H9 (cell line): ENCODE data around the gene PEX12. TPM values are rescaled to one million over a fixed set of nuclear protein-coding genes. Genes with fewer than 3 reads are reported as not detected.

ENCODE experiments used
- DNase-seq: peaks from one replicate; pipeline ENCODE4 v3.0.0-alpha.2; 2017
- H2AFZ ChIP-seq: one replicate; pipeline ENCODE4 v1.6.1; 2013; ENCODE audit warnings: mild to moderate bottlenecking, low read length, control low read depth, moderate library complexity
- H2AK5ac ChIP-seq: 2 replicates; pipeline ENCODE4 v1.6.1; 2013; ENCODE audit warnings: low read length, control low read depth, mixed read lengths; ENCODE audit not compliant: insufficient read length
- H2BK120ac ChIP-seq: one replicate; pipeline ENCODE4 v1.6.1; 2013; ENCODE audit warnings: low read depth, mild to moderate bottlenecking, low read length, control low read depth, inconsistent platforms; ENCODE audit not compliant: poor library complexity, severe bottlenecking
- H2BK12ac ChIP-seq: 2 replicates; pipeline ENCODE4 v1.6.1; 2013; ENCODE audit warnings: low read length, control low read depth, mixed read lengths, low read depth; ENCODE audit not compliant: insufficient read length
- H2BK15ac ChIP-seq: 2 replicates; pipeline ENCODE4 v1.6.1; 2013; ENCODE audit warnings: low read depth, low read length, control low read depth
- H2BK20ac ChIP-seq: one replicate; pipeline ENCODE4 v1.6.1; 2013; ENCODE audit warnings: low read depth, mild to moderate bottlenecking, low read length, control low read depth, inconsistent platforms; ENCODE audit not compliant: poor library complexity, severe bottlenecking
- H2BK5ac ChIP-seq: 2 replicates; pipeline ENCODE4 v1.6.1; 2013; ENCODE audit warnings: low read length, control low read depth, mixed read lengths; ENCODE audit not compliant: insufficient read length
- H3K14ac ChIP-seq: 2 replicates; pipeline ENCODE4 v1.6.1; 2013; ENCODE audit warnings: low read length, control low read depth; ENCODE audit not compliant: insufficient read depth
- H3K18ac ChIP-seq: 2 replicates; pipeline ENCODE4 v1.6.1; 2013; ENCODE audit warnings: low read depth, mild to moderate bottlenecking, mixed read lengths, low read length, control low read depth; ENCODE audit not compliant: insufficient read length
- H3K23ac ChIP-seq: 2 replicates; pipeline ENCODE4 v1.6.1; 2013; ENCODE audit warnings: low read length, control low read depth, mixed read lengths, low read depth; ENCODE audit not compliant: insufficient read length
- H3K23me2 ChIP-seq: 2 replicates; pipeline ENCODE4 v1.6.1; 2013; ENCODE audit warnings: low read depth, mild to moderate bottlenecking, mixed read lengths, low read length, control low read depth; ENCODE audit not compliant: insufficient read length, poor library complexity, severe bottlenecking
- H3K27ac ChIP-seq: 2 replicates; pipeline ENCODE4 v1.5.1; 2013; ENCODE audit warnings: low read length, control low read depth, mixed read lengths, low read depth; ENCODE audit not compliant: insufficient read length
- H3K27me3 ChIP-seq: 2 replicates; pipeline ENCODE4 v1.6.1; 2013; ENCODE audit warnings: low read length, control low read depth, inconsistent platforms; ENCODE audit not compliant: insufficient read depth
- H3K4ac ChIP-seq: 2 replicates; pipeline ENCODE4 v1.6.1; 2013; ENCODE audit warnings: low read depth, mild to moderate bottlenecking, control low read depth, inconsistent platforms, low read length, moderate library complexity
- H3K4me1 ChIP-seq: 2 replicates; pipeline ENCODE4 v1.6.1; 2013; ENCODE audit warnings: low read length, control low read depth, inconsistent platforms; ENCODE audit not compliant: insufficient read depth
- H3K4me2 ChIP-seq: 2 replicates; pipeline ENCODE4 v1.6.1; 2013; ENCODE audit warnings: low read length, control low read depth, mixed read lengths; ENCODE audit not compliant: insufficient read length, insufficient read depth
- H3K56ac ChIP-seq: 2 replicates; pipeline ENCODE4 v1.6.1; 2013; ENCODE audit warnings: low read depth, mild to moderate bottlenecking, mixed read lengths, low read length, control low read depth; ENCODE audit not compliant: insufficient read length
- H3K79me1 ChIP-seq: 2 replicates; pipeline ENCODE4 v1.6.1; 2013; ENCODE audit warnings: low read depth, mild to moderate bottlenecking, moderate library complexity, low read length, control low read depth, inconsistent platforms; ENCODE audit not compliant: insufficient read depth, poor library complexity, severe bottlenecking
- H3K79me2 ChIP-seq: 2 replicates; pipeline ENCODE4 v1.6.1; 2013; ENCODE audit warnings: low read length, control low read depth, inconsistent platforms; ENCODE audit not compliant: insufficient read depth
- H3K9ac ChIP-seq: 2 replicates; pipeline ENCODE4 v1.6.1; 2013; ENCODE audit warnings: low read length, control low read depth, mixed read lengths; ENCODE audit not compliant: insufficient read length; ENCODE audit errors: extremely low read depth
- H3K9me3 ChIP-seq: one replicate; pipeline ENCODE4 v1.6.1; 2013; ENCODE audit warnings: low read depth, low read length, inconsistent platforms; ENCODE audit not compliant: control insufficient read depth
- H3T11ph ChIP-seq: one replicate; pipeline ENCODE4 v1.6.1; 2013; ENCODE audit warnings: mild to moderate bottlenecking, low read length, control low read depth, inconsistent platforms
- H4K20me1 ChIP-seq: one replicate; pipeline ENCODE4 v1.6.1; 2013; ENCODE audit not compliant: control insufficient read depth, insufficient read length, insufficient read depth
- H4K5ac ChIP-seq: 2 replicates; pipeline ENCODE4 v1.6.1; 2013; ENCODE audit warnings: low read depth, mild to moderate bottlenecking, mixed read lengths, low read length, control low read depth; ENCODE audit not compliant: insufficient read length
- H4K8ac ChIP-seq: replicated peaks from 2 replicates; pipeline ENCODE4 v1.6.1; 2013; ENCODE audit warnings: low read length, control low read depth, mixed read lengths, low read depth; ENCODE audit not compliant: insufficient read length
- H4K91ac ChIP-seq: 2 replicates; pipeline ENCODE4 v1.6.1; 2013; ENCODE audit warnings: low read depth, mild to moderate bottlenecking, moderate library complexity, mixed read lengths, low read length, control low read depth; ENCODE audit not compliant: insufficient read length
- H3K27ac Mint-ChIP-seq, 3 experiments: 2 replicates in 2 of 3; 3 replicates in 1 of 3; pipeline ENCODE4 v1.8.0; 2020 to 2021; ENCODE audit warnings: mixed read lengths in 3 of 3, mild to moderate bottlenecking in 1 of 3, moderate library complexity in 1 of 3
- H3K27me3 Mint-ChIP-seq: 2 replicates; pipeline ENCODE4 v1.8.0; 2021; ENCODE audit warnings: low read depth, mild to moderate bottlenecking, moderate library complexity, mixed read lengths
- H3K36me3 Mint-ChIP-seq, 3 experiments: 2 replicates in 2 of 3; 3 replicates in 1 of 3; pipeline ENCODE4 v1.8.0; 2020 to 2021; ENCODE audit warnings: low read depth in 3 of 3, mixed read lengths in 3 of 3; ENCODE audit not compliant: insufficient read depth in 1 of 3
- H3K4me1 Mint-ChIP-seq, 2 experiments: 2 replicates each; pipeline ENCODE4 v1.8.0; 2020; ENCODE audit warnings: mixed read lengths in 2 of 2
- H3K4me3 Mint-ChIP-seq, 2 experiments: 2 replicates in 1 of 2; 3 replicates in 1 of 2; pipeline ENCODE4 v1.8.0; 2020 to 2021; ENCODE audit warnings: mild to moderate bottlenecking in 2 of 2, mixed read lengths in 2 of 2, moderate library complexity in 1 of 2
- H3K9me3 Mint-ChIP-seq, 2 experiments: 2 replicates in 1 of 2; 3 replicates in 1 of 2; pipeline ENCODE4 v1.8.0; 2020; ENCODE audit warnings: mild to moderate bottlenecking in 2 of 2, mixed read lengths in 2 of 2, moderate library complexity in 1 of 2
- CTCF ChIP-seq: fragments of 200-600 bp; sonication (generic); conservative IDR thresholded peaks from 3 replicates; pipeline ENCODE4 v1.8.0; 2021; ENCODE audit warnings: antibody characterized with exemption, mild to moderate bottlenecking
- WGBS: extraction: QIAGEN DNeasy Blood & Tissue Kit; methylation state at CpG from one replicate; pipeline ENCODE4 v1.1.7; 2013; ENCODE audit warnings: missing lambda C conversion rate, low lambda C conversion rate, mixed read lengths; ENCODE audit not compliant: insufficient read length; ENCODE audit errors: extremely low coverage; 5-methylcytosine and 5-hydroxymethylcytosine counted together
- total RNA-seq: library from RNA; stranded (reverse); gene quantifications from 2 replicates; pipeline ENCODE4 v1.2.1, GENCODE V29; 2021

PEX12 gene
- total RNA-seq, 1 experiment from 2014 or later, result 5.4 TPM

- H3K18ac ChIP-seq, result no peak overlapping the region
- no peak overlapping the region for H2BK12ac ChIP-seq
- Mint-ChIP-seq H3K4me3 (no peak overlapping the region), H3K4me1 (peaks cover 0 to 3% of the 10 kb centered on the region in 2 experiments; a peak in 1 of 4 replicates), H3K27me3 (peaks cover 12% of the 10 kb centered on the region), H3K9me3 (peaks cover 4 to 6% of the 10 kb centered on the region in 2 experiments; a peak in 3 of 5 replicates), H3K36me3 (no peaks in the 10 kb centered on the region), H3K27ac (no peak overlapping the region)
- H4K5ac ChIP-seq, result no peak overlapping the region
- no peak overlapping the region for H2BK120ac ChIP-seq
- no peaks in the 10 kb centered on the region for H3K4me1 ChIP-seq
- no peaks in the 10 kb centered on the region for H3K9me3 ChIP-seq
- H3K9ac ChIP-seq, result no peak overlapping the region
- H3K56ac ChIP-seq, result no peak overlapping the region
- H2AK5ac ChIP-seq, result no peak overlapping the region
- H3T11ph ChIP-seq, result no peak overlapping the region
- no peak overlapping the region for H2AFZ ChIP-seq
- no peaks in the 10 kb centered on the region for H4K20me1 ChIP-seq
- H3K4ac ChIP-seq, result no peak overlapping the region
- no peaks in the 10 kb centered on the region for H3K79me1 ChIP-seq
- no peak overlapping the region for H2BK15ac ChIP-seq
- H4K91ac ChIP-seq, result no peak overlapping the region
- H3K4me2 ChIP-seq, result no peak overlapping the region
- no peak overlapping the region for H2BK5ac ChIP-seq
- H3K79me2 ChIP-seq, result no peaks in the 10 kb centered on the region
- no peak overlapping the region for H4K8ac ChIP-seq
- no peak overlapping the region for H3K23ac ChIP-seq
- no CpG with 5 or more reads among the region's 1 CpG for WGBS
- no peak overlapping the region for H3K14ac ChIP-seq
- no peaks in the 10 kb centered on the region for H3K23me2 ChIP-seq
- no peak overlapping the region for H3K27ac ChIP-seq
- H2BK20ac ChIP-seq, result no peak overlapping the region
- DNase-seq, result no peak
- TF ChIP-seq CTCF, result no peak
- no peaks in the 10 kb centered on the region for H3K27me3 ChIP-seq
Measured at GRCh38 chr17:35531160-35531559, 47.2 kb downstream of the PEX12 start.
